ENCODE data around the gene C3.
"Not testable (repeated sequence)": the region's sequence is repeated elsewhere in the genome, so short reads cannot be mapped to it uniquely, and the experiment has no call there.

C3 gene

DNA sequence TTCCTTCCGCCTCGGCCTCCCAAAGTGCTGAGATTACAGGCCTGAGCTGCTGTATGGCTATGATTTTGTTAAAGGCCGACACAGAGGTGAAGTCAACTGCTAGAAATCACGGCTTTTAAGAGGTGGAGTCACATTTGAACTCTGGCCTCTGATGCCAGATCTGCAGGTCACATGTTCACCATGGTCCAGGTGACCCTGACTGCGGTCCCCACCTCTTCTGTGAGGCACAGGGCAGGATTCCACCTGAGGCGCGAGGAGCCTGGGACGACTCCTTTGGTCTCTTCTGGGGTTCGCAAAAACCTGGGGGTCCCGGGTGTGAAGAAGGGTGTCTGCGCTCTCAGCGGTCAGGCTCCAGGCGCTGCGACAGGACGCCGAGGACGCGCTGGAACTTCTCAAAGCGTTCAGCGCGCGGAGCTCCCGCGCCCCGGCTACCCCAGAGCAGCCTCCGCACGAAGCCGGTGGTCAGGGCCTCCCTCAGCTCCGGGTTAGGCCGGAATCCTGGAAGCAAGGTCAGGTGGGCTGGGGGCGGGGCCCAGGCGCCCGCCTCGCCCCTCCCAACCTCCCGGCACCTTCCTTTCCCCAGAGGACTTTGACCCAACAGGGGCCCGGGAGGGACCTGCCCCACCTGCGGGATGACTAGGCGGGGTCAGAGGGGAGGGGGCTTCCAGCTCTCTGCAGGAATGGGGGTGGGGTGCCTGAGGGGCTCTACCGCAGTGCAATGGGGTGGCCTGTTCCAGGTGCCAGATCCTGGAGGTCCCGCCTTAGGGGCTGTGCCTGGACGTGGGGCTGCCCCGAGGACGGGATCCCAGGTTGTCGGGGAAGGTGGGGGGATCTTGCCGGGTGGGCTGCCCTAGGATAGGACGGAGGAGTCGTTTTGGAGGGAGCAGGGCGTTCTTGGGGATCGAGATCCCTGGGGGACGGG is 32.1 kb upstream of the C3 start:
- no peak overlapping the region for H3K27ac ChIP-seq
- TF ChIP-seq ZFX (IDR thresholded peaks at IDR 0.05; ENCODE audit: borderline replicate concordance), result no peak
- TF ChIP-seq, protein P1, sequence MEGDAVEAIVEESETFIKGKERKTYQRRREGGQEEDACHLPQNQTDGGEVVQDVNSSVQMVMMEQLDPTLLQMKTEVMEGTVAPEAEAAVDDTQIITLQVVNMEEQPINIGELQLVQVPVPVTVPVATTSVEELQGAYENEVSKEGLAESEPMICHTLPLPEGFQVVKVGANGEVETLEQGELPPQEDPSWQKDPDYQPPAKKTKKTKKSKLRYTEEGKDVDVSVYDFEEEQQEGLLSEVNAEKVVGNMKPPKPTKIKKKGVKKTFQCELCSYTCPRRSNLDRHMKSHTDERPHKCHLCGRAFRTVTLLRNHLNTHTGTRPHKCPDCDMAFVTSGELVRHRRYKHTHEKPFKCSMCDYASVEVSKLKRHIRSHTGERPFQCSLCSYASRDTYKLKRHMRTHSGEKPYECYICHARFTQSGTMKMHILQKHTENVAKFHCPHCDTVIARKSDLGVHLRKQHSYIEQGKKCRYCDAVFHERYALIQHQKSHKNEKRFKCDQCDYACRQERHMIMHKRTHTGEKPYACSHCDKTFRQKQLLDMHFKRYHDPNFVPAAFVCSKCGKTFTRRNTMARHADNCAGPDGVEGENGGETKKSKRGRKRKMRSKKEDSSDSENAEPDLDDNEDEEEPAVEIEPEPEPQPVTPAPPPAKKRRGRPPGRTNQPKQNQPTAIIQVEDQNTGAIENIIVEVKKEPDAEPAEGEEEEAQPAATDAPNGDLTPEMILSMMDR (IDR thresholded peaks at IDR 0.05), result no peak

DNA sequence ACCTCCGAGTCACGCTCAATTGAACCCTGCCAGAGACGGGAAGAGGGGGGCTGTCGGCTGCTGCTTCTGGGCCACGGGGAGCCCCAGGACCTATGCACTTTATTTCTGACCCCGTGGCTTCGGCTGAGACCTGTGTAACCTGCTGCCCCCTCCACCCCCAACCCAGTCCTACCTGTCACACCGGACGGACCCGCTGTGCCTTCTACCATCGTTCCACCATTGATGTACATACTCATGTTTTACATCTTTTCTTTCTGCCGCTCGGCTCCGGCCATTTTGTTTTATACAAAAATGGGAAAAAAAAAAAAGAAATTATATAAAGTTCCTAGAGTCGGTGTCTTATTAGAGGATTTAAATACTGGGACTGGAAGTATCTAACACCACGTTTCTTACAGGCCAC is 30.7 kb upstream of the C3 start:
- TF ChIP-seq, protein P1 (IDR thresholded peaks at IDR 0.05), result no peak
- no peak for TF ChIP-seq ZFX (IDR thresholded peaks at IDR 0.05; ENCODE audit: borderline replicate concordance)
- no peak overlapping the region for H3K27ac ChIP-seq

DNA sequence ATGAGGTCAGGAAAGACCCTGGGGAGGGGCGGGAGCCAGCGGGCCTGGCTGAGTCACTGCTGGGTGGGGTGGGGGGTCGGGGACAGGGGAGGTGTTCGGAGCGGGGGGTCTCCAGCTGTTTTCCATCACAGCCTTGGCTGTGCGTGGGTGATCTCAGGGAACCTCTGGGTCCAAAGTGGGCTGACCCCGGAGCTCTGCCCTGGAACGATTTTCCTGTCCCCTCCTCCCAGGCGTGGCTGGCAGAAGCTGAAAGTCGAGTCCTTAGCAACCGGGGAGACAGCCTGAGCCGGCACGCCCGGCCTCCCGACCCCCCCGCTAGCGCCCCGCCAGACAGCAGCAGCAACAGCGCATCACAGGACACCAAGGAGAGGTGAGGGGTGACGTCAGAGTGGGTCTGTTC is 29.6 kb upstream of the C3 start:
- TF ChIP-seq, protein P1 (IDR thresholded peaks at IDR 0.05), result no peak
- TF ChIP-seq ZFX (IDR thresholded peaks at IDR 0.05; ENCODE audit: borderline replicate concordance), result no peak
- no peak overlapping the region for H3K27ac ChIP-seq

DNA sequence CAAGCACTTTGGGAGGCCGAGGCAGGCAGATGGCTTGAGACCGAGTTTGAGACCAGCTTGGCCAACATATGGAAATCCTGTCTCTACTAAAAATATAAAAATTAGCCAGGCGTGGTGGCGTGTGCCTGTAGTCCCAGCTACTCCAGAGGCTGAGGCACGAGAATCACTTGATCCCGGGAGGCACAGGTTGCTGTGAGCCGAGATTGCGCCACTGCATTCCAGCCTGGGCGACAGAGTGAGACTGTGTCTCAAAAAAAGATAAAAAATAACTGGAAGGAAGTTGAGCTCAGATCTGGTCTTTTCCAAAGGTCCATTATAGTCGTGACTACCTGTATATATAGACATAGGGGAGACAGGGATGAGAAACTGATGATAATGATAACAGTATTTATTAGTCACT is 28.1 kb upstream of the C3 start:
- H3K27ac ChIP-seq, result not testable (repeated sequence)

DNA sequence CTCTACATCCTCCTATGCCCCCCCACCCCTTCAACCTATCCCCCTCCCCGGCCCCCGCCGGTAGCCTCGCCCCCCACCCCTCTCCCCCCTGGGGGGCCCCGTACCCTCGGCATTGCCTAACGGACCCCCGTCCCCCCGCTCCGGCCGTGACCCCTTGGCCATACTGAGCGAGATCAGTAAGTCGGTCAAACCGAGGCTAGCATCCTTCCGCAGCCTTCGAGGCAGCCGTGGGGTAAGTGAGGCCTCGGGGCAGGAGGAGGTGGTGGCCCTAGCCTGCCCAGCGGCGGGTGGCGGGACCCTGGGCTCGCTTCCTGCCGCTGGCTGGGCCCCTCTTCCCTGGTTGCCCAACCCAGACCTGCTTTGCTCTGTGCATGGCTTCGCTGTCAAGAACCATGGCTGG is 25.5 kb upstream of the C3 start:
- TF ChIP-seq, protein P1 (IDR thresholded peaks at IDR 0.05), result no peak
- TF ChIP-seq ZFX (IDR thresholded peaks at IDR 0.05; ENCODE audit: borderline replicate concordance), result no peak
- no peak overlapping the region for H3K27ac ChIP-seq

DNA sequence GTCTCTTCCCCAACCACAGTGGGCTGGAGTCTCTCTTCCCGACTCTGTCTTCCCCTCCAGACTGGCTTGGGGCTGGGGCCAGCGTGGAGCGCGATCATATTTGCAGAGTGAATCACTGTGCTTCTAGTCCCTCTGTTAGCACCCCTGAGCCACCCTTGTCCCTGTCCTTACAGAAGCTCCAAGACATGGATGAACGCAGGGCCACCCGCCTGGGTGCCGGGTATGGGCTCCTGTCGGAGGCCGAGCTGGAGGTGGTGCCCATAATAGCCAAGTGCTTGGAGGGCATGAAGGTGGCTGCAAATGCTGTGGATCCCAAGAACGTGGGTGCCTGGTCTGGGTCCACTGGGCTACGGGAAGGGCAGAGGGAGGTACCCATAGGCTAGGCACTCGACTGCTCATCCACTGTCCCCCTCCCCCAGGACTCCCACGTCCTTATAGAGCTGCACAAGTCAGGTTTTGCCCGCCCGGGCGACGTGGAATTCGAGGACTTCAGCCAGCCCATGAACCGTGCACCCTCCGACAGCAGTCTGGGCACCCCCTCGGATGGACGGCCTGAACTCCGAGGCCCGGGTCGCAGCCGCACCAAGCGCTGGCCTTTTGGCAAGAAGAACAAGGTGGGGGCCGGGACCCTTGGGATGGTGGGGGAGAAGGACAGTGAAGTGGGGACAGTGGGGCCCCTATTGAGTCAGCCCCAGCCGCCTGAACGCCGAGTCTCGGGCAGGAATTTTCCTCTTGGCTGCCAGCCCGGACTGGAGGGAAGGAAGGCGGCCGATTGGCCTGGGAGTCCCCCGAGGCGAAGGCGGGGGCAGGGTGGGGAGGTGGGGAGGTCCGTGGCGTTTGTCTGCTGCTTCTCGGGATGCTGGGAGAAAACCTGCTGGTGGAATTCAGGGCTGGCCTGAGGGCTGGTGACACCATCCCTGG is 24.2 kb upstream of the C3 start:
- no peak overlapping the region for H3K27ac ChIP-seq

DNA sequence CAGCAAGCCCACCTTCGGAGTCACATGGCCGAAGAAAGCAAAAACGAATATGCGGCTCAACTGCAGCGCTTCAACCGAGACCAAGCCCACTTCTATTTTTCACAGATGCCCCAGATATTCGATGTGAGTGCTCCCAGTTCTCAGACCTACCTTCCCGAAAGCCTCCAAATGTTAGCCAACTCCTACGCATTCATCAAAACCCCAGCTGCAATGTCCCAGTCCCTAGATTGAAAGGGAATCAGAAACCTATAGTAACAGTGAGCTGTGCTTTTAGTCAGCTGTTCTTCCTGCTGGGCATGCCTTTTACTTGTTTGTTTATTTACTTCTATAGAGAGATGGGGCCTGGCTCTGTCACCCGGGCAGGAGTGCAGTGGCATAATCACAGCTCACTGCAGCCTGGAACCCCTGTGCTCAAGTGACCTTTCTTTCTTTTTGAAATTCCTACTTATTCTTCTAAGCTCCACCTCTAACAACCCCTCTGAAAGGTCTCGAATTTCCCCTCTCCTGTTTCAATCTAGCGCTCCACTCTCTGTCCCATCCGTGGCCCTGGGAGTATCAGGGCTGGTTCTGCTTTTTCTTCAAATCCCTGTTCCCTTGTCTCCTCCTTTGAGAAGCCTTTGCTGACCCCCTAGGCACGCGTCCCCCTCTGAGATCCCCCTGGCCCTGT is 23.4 kb upstream of the C3 start:
- TF ChIP-seq, protein P1 (IDR thresholded peaks at IDR 0.05), result no peak
- no peak for TF ChIP-seq ZFX (IDR thresholded peaks at IDR 0.05; ENCODE audit: borderline replicate concordance)
- H3K27ac ChIP-seq, result no peak overlapping the region

More for the DNA sequence above, 24.2 kb upstream of the C3 start:
- TF ChIP-seq, protein P1 (IDR thresholded peaks at IDR 0.05), result no peak
- no peak for TF ChIP-seq ZFX (IDR thresholded peaks at IDR 0.05; ENCODE audit: borderline replicate concordance)

All from 22Rv1 (cell line).